Astrocyte (in vitro differentiated cells and primary cell): ENCODE measurements around the gene STKLD1. TPM values are rescaled to one million over a fixed set of nuclear protein-coding genes. Genes with fewer than 3 reads are reported as not detected.

Experiments
- DNase-seq: peaks from one replicate; pipeline ENCODE4 v3.0.0-alpha.2; 2010; ENCODE audit warnings: low read depth
- FAIRE-seq: peaks from 2 replicates; lab custom pipeline; 2011; peaks lifted over from hg19 to GRCh38; lab: Jason Lieb, UNC
- H2AFZ ChIP-seq: 2 replicates; pipeline ENCODE4 v1.6.0; 2012; ENCODE audit warnings: low read depth, low read length, inconsistent platforms
- H3K27ac ChIP-seq: 2 replicates; pipeline ENCODE4 v1.5.1; 2011; ENCODE audit warnings: low read depth, low read length, inconsistent platforms
- H3K27me3 ChIP-seq: 2 replicates; pipeline ENCODE4 v1.6.0; 2011; ENCODE audit warnings: low read length, inconsistent platforms; ENCODE audit not compliant: insufficient read depth
- H3K36me3 ChIP-seq: 2 replicates; pipeline ENCODE4 v1.5.1; 2011; ENCODE audit warnings: low read length, inconsistent platforms; ENCODE audit not compliant: insufficient read depth
- H3K4me1 ChIP-seq: 2 replicates; pipeline ENCODE4 v1.5.1; 2011; ENCODE audit warnings: low read length, inconsistent platforms; ENCODE audit not compliant: insufficient read depth
- H3K4me2 ChIP-seq: 2 replicates; pipeline ENCODE4 v1.6.0; 2012; ENCODE audit warnings: low read length, inconsistent platforms
- H3K4me3 ChIP-seq: 2 replicates; pipeline ENCODE4 v1.5.1; 2011; ENCODE audit warnings: low read depth, mild to moderate bottlenecking, low read length, inconsistent platforms; ENCODE audit not compliant: insufficient read depth
- H3K79me2 ChIP-seq: 2 replicates; pipeline ENCODE4 v1.6.0; 2012; ENCODE audit warnings: mild to moderate bottlenecking, low read length, inconsistent platforms; ENCODE audit not compliant: insufficient read depth
- H3K9ac ChIP-seq: 2 replicates; pipeline ENCODE4 v1.6.0; 2012; ENCODE audit warnings: mild to moderate bottlenecking, low read length, inconsistent platforms
- H3K9me3 ChIP-seq: 2 replicates; pipeline ENCODE4 v1.5.1; 2012; ENCODE audit warnings: low read depth, mild to moderate bottlenecking, low read length, inconsistent platforms; ENCODE audit not compliant: insufficient read depth
- H4K20me1 ChIP-seq: 2 replicates; pipeline ENCODE4 v1.6.0; 2012; ENCODE audit warnings: low read length, inconsistent platforms; ENCODE audit not compliant: insufficient read depth
- H3K27ac Mint-ChIP-seq: one replicate; pipeline ENCODE4 v1.8.0; 2021; ENCODE audit warnings: mild to moderate bottlenecking, mixed read lengths; ENCODE audit not compliant: unreplicated experiment
- H3K27me3 Mint-ChIP-seq: one replicate; pipeline ENCODE4 v1.8.0; 2021; ENCODE audit warnings: low read depth, mixed read lengths; ENCODE audit not compliant: unreplicated experiment
- H3K36me3 Mint-ChIP-seq: one replicate; pipeline ENCODE4 v1.8.0; 2021; ENCODE audit warnings: low read depth, mixed read lengths; ENCODE audit not compliant: unreplicated experiment
- H3K4me1 Mint-ChIP-seq: one replicate; pipeline ENCODE4 v1.8.0; 2021; ENCODE audit warnings: low read depth, mixed read lengths; ENCODE audit not compliant: unreplicated experiment
- H3K4me3 Mint-ChIP-seq: one replicate; pipeline ENCODE4 v1.8.0; 2021; ENCODE audit warnings: mild to moderate bottlenecking, moderate library complexity, mixed read lengths; ENCODE audit not compliant: unreplicated experiment
- H3K9me3 Mint-ChIP-seq: one replicate; pipeline ENCODE4 v1.8.0; 2021; ENCODE audit warnings: mild to moderate bottlenecking, mixed read lengths; ENCODE audit not compliant: unreplicated experiment
- CTCF ChIP-seq: IDR thresholded peaks from 2 replicates; pipeline ENCODE4 v1.5.1; 2011; ENCODE audit warnings: low read depth, mild to moderate bottlenecking, inconsistent platforms, low read length, moderate library complexity; ENCODE audit not compliant: insufficient read depth
- EZH2 ChIP-seq: IDR thresholded peaks from 2 replicates; pipeline ENCODE4 v1.6.1; 2012; ENCODE audit warnings: mild to moderate bottlenecking, low read length, inconsistent platforms; ENCODE audit not compliant: insufficient read depth
- total RNA-seq: library from RNA; stranded (reverse); gene quantifications from 2 replicates; pipeline ENCODE4 v1.2.1, GENCODE V29; 2021

Gene STKLD1
- total RNA-seq, 1 donor from 2014 or later = 0.82 TPM

GRCh38 chr9:133354766-133355165, 21.4 kb upstream of the STKLD1 start:
- Histone ChIP-seq H3K27me3 (no peaks in the 10 kb centered on the region), H3K36me3 (peaks cover 32% of the 10 kb centered on the region), H3K4me3 (no peak overlapping the region), H3K4me2 (no peak overlapping the region), H2AFZ (no peak overlapping the region), H3K4me1 (peaks cover 22% of the 10 kb centered on the region), H3K9me3 (no peaks in the 10 kb centered on the region), H3K9ac (no peak overlapping the region), H3K27ac (no peak overlapping the region), H4K20me1 (peaks cover 82% of the 10 kb centered on the region), H3K79me2 (peaks cover 62% of the 10 kb centered on the region)
- Mint-ChIP-seq H3K4me1 (peaks cover 29% of the 10 kb centered on the region), H3K27me3 (no peaks in the 10 kb centered on the region), H3K36me3 (peaks cover 26% of the 10 kb centered on the region), H3K4me3 (peak overlapping the region; percentile 94), H3K9me3 (no peaks in the 10 kb centered on the region), H3K27ac (no peak overlapping the region)
- no peak for TF ChIP-seq CTCF
- no peak for TF ChIP-seq EZH2
- FAIRE-seq = no peak
- DNase-seq = no peak

GRCh38 chr9:133355881-133356357, 20.2 kb upstream of the STKLD1 start:
- DNase-seq (no peak), FAIRE-seq (no peak)
- H3K4me3 ChIP-seq = peak overlapping the region; percentile 91
- peak overlapping the region; percentile 41 for H2AFZ ChIP-seq
- peaks cover 26% of the 10 kb centered on the region for H3K36me3 ChIP-seq
- H3K36me3 Mint-ChIP-seq = peaks cover 21% of the 10 kb centered on the region
- peak overlapping the region; percentile 94 for H3K4me3 Mint-ChIP-seq
- H3K4me1 ChIP-seq = peaks cover 15% of the 10 kb centered on the region
- peak overlapping the region; percentile 92 for H3K9ac ChIP-seq
- no peak for TF ChIP-seq EZH2
- TF ChIP-seq CTCF = no peak
- H3K27ac Mint-ChIP-seq = peak overlapping the region; percentile 89
- H3K4me2 ChIP-seq = peak overlapping the region; percentile 99
- H3K27ac ChIP-seq = peak overlapping the region; percentile 47
- H3K27me3 Mint-ChIP-seq = no peaks in the 10 kb centered on the region
- H3K4me1 Mint-ChIP-seq = peaks cover 22% of the 10 kb centered on the region
- no peaks in the 10 kb centered on the region for H3K9me3 Mint-ChIP-seq
- no peaks in the 10 kb centered on the region for H3K27me3 ChIP-seq
- peaks cover 62% of the 10 kb centered on the region for H3K79me2 ChIP-seq
- no peaks in the 10 kb centered on the region for H3K9me3 ChIP-seq
- H4K20me1 ChIP-seq = peaks cover 82% of the 10 kb centered on the region

GRCh38 chr9:133356391-133357091, 19.6 kb upstream of the STKLD1 start, which contains the start of the genes SURF1 and SURF2:
Gene SURF1 (minus strand): TSS chr9:133356487. CDS start chr9:133356453, 34 bp downstream.
Gene SURF2 (plus strand): TSS chr9:133356550. CDS start chr9:133356593, 43 bp downstream.
- Mint-ChIP-seq H3K4me1 (peaks cover 26% of the 10 kb centered on the region), H3K27ac (peak within 1 kb of the TSS; percentile 89), H3K36me3 (peaks cover 18% of the 10 kb centered on the region), H3K4me3 (peak within 1 kb of the TSS; percentile 94), H3K27me3 (no peaks in the 10 kb centered on the region), H3K9me3 (no peaks in the 10 kb centered on the region)
- Histone ChIP-seq H2AFZ (peak within 1 kb of the TSS; percentile 41), H4K20me1 (peaks cover 82% of the 10 kb centered on the region), H3K27ac (peak within 1 kb of the TSS; percentile 47), H3K4me1 (peaks cover 15% of the 10 kb centered on the region), H3K79me2 (peaks cover 66% of the 10 kb centered on the region), H3K4me2 (peak within 1 kb of the TSS; percentile 99), H3K9ac (peak within 1 kb of the TSS; percentile 92), H3K9me3 (no peaks in the 10 kb centered on the region), H3K4me3 (peak within 1 kb of the TSS; percentile 91), H3K27me3 (no peaks in the 10 kb centered on the region), H3K36me3 (peaks cover 26% of the 10 kb centered on the region)
- peak; percentile 52 for DNase-seq
- FAIRE-seq = no peak
- TF ChIP-seq EZH2 (no peak), CTCF (no peak)
